ENCODE data around the gene NQO1. TPM values are rescaled to one million over a fixed set of nuclear protein-coding genes. Genes with fewer than 3 reads are reported as not detected.
A peak's percentile ranks its signal among the peaks of the same experiment; 100 is the strongest.

The NQO1 gene
- total and polyA plus RNA-seq, 2 of the 4 experiments (the other 2 are of a cell fraction) = 304 to 426 TPM

GRCh38 chr16:69754469-69755310 lies 28.3 kb upstream of the NQO1 start, which contains the start of gene NOB1:
Gene NOB1 (minus strand): TSS chr16:69754926. CDS start chr16:69754910, 16 bp downstream.
- H3K9me3 ChIP-seq (ENCODE audit: control insufficient read depth, insufficient read depth, low read length) = no peaks in the 10 kb centered on the region
- ATAC-seq (ENCODE audit: low read depth) = peak; percentile 97
- peak within 1 kb of the TSS; percentile 96 for H3K14ac ChIP-seq (replicated peaks; ENCODE audit: low read depth, low read length)
- H3K9ac ChIP-seq (ENCODE audit: low read depth, low read length) = peak within 1 kb of the TSS; percentile 83
- H4K8ac ChIP-seq (ENCODE audit: low read depth in 2 of 2, low read length in 2 of 2) = peak within 1 kb of the TSS; percentile 77 to 97
- peak within 1 kb of the TSS; percentile 78 for H3K4me3 ChIP-seq (ENCODE audit: insufficient read depth, low read depth, low read length)
- intact Hi-C loops (cut with micrococcal nuclease) = loop anchor here (1.0 to 5.0 kb wide), 5 partner anchors 28 to 415 kb away; partner anchors contain the start of genes COG8, NIP7 and NQO1
- peak within 1 kb of the TSS; percentile 73 for H3K27ac ChIP-seq (ENCODE audit: insufficient read depth, low read length)
- H3K18ac ChIP-seq (ENCODE audit: low read depth, low read length) = no peak within 1 kb of the TSS
- peak; percentile 96 for DNase-seq
- peak within 1 kb of the TSS; percentile 1; the same call in 1 of the 3 replicates for H2BK15ac ChIP-seq (ENCODE audit: low read depth, low read length)
- peak within 1 kb of the TSS; percentile 88 for H4K5ac ChIP-seq (ENCODE audit: low read depth, low read length)
- H4K20me1 ChIP-seq (ENCODE audit: insufficient read depth, low read length) = no peaks in the 10 kb centered on the region
- peak within 1 kb of the TSS; percentile 72 for H2BK5ac ChIP-seq (ENCODE audit: low read depth, low read length, poor library complexity, severe bottlenecking)
- H3K4me1 ChIP-seq (ENCODE audit: control insufficient read depth, insufficient read depth, low read length) = no peaks in the 10 kb centered on the region
- peak within 1 kb of the TSS; percentile 84 for H4K91ac ChIP-seq (ENCODE audit: insufficient read depth, low read depth, low read length)
- H2AFZ ChIP-seq (replicated peaks; ENCODE audit: low read length, poor library complexity) = peak within 1 kb of the TSS; percentile 100
- H3K9me1 ChIP-seq (ENCODE audit: insufficient read depth, low read length) = 0 out of 2 replicates have a peak, but pooled peaks cover 2% of the 10 kb centered on the region
- ChIA-PET POLR2A (ENCODE audit: unreplicated experiment) (interaction anchor here (1.1 kb wide), 1 partner anchor 359 kb away, joined by 3 read pairs; no protein-coding TSS in a partner anchor), CTCF (interaction anchor here (0.7 to 1.7 kb wide), 6 partner anchors 9 to 358 kb away, joined by 3 to 14 read pairs (median 4); partner anchors contain the start of gene NQO1)
- H3K4ac ChIP-seq (ENCODE audit: low read depth, low read length) = peak within 1 kb of the TSS; percentile 92
- peak within 1 kb of the TSS; percentile 95 for H2AK5ac ChIP-seq (ENCODE audit: low read depth, low read length)
- 0 out of 2 replicates have a peak within 1 kb of the TSS, but pooled peaks have one; percentile 8 for H2BK20ac ChIP-seq (ENCODE audit: low read depth, low read length)
- H3K27me3 ChIP-seq (ENCODE audit: control insufficient read depth, insufficient read depth, low read length) = no peaks in the 10 kb centered on the region
- 1% methylated on average over 29 of the region's 58 CpGs; no CpG with 5 or more reads in 1 of the 2 experiments for WGBS, 2 experiments (ENCODE audit: extremely low coverage in 2 of 2, insufficient read length in 1 of 2)
- H2AK9ac ChIP-seq (replicated peaks; ENCODE audit: low read depth, low read length, poor library complexity) = peak within 1 kb of the TSS; percentile 99
- peak within 1 kb of the TSS; percentile 50; the same call in 1 of the 2 replicates for H2BK120ac ChIP-seq (ENCODE audit: low read depth, low read length)
- peak within 1 kb of the TSS; percentile 69 for H3K56ac ChIP-seq (ENCODE audit: extremely low read depth, insufficient read depth, low read length)
- H3K36me3 ChIP-seq (ENCODE audit: control insufficient read depth, insufficient read depth, low read length) = peaks cover 12% of the 10 kb centered on the region
- BruUV-seq (replicated peaks) = no TSS peak
- peak within 1 kb of the TSS; percentile 94 for H3K23ac ChIP-seq (ENCODE audit: low read depth, low read length)
- H3K79me1 ChIP-seq (ENCODE audit: low read depth in 1 of 2, low read length in 2 of 2) = peaks cover 8 to 21% of the 10 kb centered on the region in 2 experiments
- dilution Hi-C loops (cut with HindIII; ENCODE audit: low sequenced_read_pairs, unreplicated experiment) = no loop called here
- peak within 1 kb of the TSS; percentile 91 for H3K4me2 ChIP-seq (ENCODE audit: low read depth, low read length)
- TF ChIP-seq CHD1 (IDR thresholded peaks at IDR 0.05; ENCODE audit: low read depth, low read length) = no peak
- peak; percentile 52; the same call in 1 of the 2 replicates for TF ChIP-seq MAZ (IDR thresholded peaks at IDR 0.05; ENCODE audit: borderline replicate concordance, low read depth, low read length)
- no peak for TF ChIP-seq MAFK (IDR thresholded peaks at IDR 0.05; ENCODE audit: low read depth, low read length)
- no peak for TF ChIP-seq BHLHE40 (IDR thresholded peaks at IDR 0.05; ENCODE audit: low read depth, low read length)
- TF ChIP-seq CEBPB (IDR thresholded peaks at IDR 0.05; ENCODE audit: low read depth, low read length) = no peak
- TF ChIP-seq MXI1 (IDR thresholded peaks at IDR 0.05; ENCODE audit: borderline replicate concordance, low read depth, low read length) = peak; percentile 99
- peak; percentile 86 for TF ChIP-seq POLR2A (IDR thresholded peaks at IDR 0.05; ENCODE audit: low read depth, low read length)
- TF ChIP-seq, protein P1, sequence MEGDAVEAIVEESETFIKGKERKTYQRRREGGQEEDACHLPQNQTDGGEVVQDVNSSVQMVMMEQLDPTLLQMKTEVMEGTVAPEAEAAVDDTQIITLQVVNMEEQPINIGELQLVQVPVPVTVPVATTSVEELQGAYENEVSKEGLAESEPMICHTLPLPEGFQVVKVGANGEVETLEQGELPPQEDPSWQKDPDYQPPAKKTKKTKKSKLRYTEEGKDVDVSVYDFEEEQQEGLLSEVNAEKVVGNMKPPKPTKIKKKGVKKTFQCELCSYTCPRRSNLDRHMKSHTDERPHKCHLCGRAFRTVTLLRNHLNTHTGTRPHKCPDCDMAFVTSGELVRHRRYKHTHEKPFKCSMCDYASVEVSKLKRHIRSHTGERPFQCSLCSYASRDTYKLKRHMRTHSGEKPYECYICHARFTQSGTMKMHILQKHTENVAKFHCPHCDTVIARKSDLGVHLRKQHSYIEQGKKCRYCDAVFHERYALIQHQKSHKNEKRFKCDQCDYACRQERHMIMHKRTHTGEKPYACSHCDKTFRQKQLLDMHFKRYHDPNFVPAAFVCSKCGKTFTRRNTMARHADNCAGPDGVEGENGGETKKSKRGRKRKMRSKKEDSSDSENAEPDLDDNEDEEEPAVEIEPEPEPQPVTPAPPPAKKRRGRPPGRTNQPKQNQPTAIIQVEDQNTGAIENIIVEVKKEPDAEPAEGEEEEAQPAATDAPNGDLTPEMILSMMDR (conservative IDR thresholded peaks at IDR 0.05; ENCODE audit: low read depth, low read length) = peak; percentile 99
- peak; percentile 88 for TF ChIP-seq RAD21 (IDR thresholded peaks at IDR 0.05; ENCODE audit: low read length)
- no peak for TF ChIP-seq RFX5 (IDR thresholded peaks at IDR 0.05; ENCODE audit: low read depth, low read length)
- no peak for TF ChIP-seq ELK1 (IDR thresholded peaks at IDR 0.05; ENCODE audit: borderline replicate concordance, low read depth, low read length)
- no peak; the same call in 1 of the 2 replicates for TF ChIP-seq FOS (IDR thresholded peaks at IDR 0.05; ENCODE audit: low read depth, low read length)
- peak; percentile 97 for TF ChIP-seq SMC3 (IDR thresholded peaks at IDR 0.05; ENCODE audit: low read depth, low read length)
- in situ Hi-C loops (cut with MboI; ENCODE audit: low sequenced_read_pairs) = loop anchor here (5.0 kb wide), 2 partner anchors 47 to 357 kb away; no protein-coding TSS in a partner anchor
